ENCODE measurements around the gene MAPKAPK2. TPM values are rescaled to one million over a fixed set of nuclear protein-coding genes. Genes with fewer than 3 reads are reported as not detected.
A peak's percentile ranks its signal among the peaks of the same experiment; 100 is the strongest.

The MAPKAPK2 gene
- total RNA-seq, 1 experiment from 2014 or later: 96.2 TPM

DNA sequence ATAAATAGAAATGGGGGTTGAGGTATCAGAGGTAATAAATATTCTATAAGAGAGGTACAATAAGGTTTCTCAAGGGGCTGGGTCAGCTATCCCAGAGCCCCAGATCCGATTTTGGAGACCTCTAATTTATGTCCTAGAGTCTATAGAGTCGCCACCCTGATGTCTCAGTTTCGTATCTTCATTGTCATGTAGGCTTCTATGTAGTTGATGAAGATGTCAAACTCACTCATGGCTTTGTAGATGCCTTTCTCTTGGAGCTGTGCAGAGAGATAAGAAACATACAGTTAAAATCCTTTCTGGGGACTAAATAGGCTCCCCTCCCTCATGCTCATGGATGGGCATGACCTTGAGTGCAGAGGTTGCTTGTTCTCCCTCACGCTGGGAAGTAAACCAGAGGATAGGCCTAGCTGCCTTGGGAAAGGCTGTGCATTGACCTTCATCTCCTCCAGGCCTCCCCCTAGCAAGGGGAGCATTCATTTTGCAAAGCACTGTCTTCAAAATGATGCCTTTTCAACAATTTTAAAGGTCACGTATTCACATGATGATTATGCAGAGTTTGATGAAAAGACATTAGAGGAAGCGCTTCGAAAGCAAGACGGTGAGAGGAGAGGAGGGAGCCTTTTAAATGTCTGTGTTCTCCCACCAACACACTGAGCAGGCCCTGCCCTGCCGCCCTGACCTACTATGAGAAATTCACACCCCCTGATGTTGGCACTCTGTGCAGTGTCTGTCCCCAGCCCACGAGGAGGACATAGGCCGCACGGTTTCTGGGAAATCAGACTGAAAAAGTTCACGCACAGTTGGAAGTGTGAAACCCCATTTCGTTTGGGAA, 84.0 kb downstream of the MAPKAPK2 start:
- H3K27ac Mint-ChIP-seq (ENCODE audit: unreplicated experiment): no peak overlapping the region
- CTCF ChIA-PET: interaction anchor here (0.5 kb wide), 1 partner anchor 24 kb away, joined by 3 read pairs; no protein-coding TSS in a partner anchor
- TF ChIP-seq, protein P1, sequence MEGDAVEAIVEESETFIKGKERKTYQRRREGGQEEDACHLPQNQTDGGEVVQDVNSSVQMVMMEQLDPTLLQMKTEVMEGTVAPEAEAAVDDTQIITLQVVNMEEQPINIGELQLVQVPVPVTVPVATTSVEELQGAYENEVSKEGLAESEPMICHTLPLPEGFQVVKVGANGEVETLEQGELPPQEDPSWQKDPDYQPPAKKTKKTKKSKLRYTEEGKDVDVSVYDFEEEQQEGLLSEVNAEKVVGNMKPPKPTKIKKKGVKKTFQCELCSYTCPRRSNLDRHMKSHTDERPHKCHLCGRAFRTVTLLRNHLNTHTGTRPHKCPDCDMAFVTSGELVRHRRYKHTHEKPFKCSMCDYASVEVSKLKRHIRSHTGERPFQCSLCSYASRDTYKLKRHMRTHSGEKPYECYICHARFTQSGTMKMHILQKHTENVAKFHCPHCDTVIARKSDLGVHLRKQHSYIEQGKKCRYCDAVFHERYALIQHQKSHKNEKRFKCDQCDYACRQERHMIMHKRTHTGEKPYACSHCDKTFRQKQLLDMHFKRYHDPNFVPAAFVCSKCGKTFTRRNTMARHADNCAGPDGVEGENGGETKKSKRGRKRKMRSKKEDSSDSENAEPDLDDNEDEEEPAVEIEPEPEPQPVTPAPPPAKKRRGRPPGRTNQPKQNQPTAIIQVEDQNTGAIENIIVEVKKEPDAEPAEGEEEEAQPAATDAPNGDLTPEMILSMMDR (IDR thresholded peaks at IDR 0.05; ENCODE audit: unreplicated experiment): no peak
- intact Hi-C loops (cut with micrococcal nuclease; ENCODE audit: unreplicated experiment): no loop called here
- H3K9me3 Mint-ChIP-seq (ENCODE audit: low read depth, unreplicated experiment): no peaks in the 10 kb centered on the region
- BruUV-seq (replicated peaks): no TSS peak
- peaks cover 9% of the 10 kb centered on the region for H3K4me1 Mint-ChIP-seq (ENCODE audit: low read depth, unreplicated experiment)
- H3K36me3 Mint-ChIP-seq (ENCODE audit: insufficient read depth, unreplicated experiment): no peaks in the 10 kb centered on the region
- peaks cover 59% of the 10 kb centered on the region for H3K27me3 Mint-ChIP-seq (ENCODE audit: unreplicated experiment)
- DNase-seq: no peak
- no peak overlapping the region for H3K4me3 Mint-ChIP-seq (ENCODE audit: low read depth, unreplicated experiment)

DNA sequence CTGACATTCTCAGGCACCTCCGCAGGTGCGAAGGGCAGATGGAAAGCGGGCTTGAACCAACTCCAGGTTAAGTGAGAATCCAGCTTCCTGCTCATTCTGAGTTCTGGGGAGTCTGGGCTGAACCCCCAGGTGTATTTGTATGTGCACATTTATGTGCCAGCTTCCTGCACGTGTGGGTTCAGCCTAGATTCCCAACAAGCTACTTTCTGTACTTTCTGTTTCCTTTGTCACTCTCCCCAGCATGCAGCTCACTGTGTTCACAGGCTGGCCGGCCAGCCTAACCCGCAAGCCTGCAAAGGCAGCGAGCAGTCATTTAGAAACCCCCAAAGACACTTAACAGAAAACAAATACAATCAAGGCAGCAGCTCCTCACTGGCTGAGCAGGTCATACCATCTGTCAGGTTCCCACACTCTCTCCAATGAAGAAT, 84.6 kb downstream of the MAPKAPK2 start:
- intact Hi-C loops (cut with micrococcal nuclease; ENCODE audit: unreplicated experiment): no loop called here
- DNase-seq: no peak
- Mint-ChIP-seq H3K36me3 (ENCODE audit: insufficient read depth, unreplicated experiment) (no peaks in the 10 kb centered on the region), H3K4me3 (ENCODE audit: low read depth, unreplicated experiment) (no peak overlapping the region), H3K9me3 (ENCODE audit: low read depth, unreplicated experiment) (no peaks in the 10 kb centered on the region), H3K27ac (ENCODE audit: unreplicated experiment) (no peak overlapping the region), H3K27me3 (ENCODE audit: unreplicated experiment) (peaks cover 59% of the 10 kb centered on the region), H3K4me1 (ENCODE audit: low read depth, unreplicated experiment) (peaks cover 9% of the 10 kb centered on the region)
- BruUV-seq (replicated peaks): no TSS peak
- CTCF ChIA-PET: no interaction called here
- TF ChIP-seq, protein P1 (IDR thresholded peaks at IDR 0.05; ENCODE audit: unreplicated experiment): no peak

DNA sequence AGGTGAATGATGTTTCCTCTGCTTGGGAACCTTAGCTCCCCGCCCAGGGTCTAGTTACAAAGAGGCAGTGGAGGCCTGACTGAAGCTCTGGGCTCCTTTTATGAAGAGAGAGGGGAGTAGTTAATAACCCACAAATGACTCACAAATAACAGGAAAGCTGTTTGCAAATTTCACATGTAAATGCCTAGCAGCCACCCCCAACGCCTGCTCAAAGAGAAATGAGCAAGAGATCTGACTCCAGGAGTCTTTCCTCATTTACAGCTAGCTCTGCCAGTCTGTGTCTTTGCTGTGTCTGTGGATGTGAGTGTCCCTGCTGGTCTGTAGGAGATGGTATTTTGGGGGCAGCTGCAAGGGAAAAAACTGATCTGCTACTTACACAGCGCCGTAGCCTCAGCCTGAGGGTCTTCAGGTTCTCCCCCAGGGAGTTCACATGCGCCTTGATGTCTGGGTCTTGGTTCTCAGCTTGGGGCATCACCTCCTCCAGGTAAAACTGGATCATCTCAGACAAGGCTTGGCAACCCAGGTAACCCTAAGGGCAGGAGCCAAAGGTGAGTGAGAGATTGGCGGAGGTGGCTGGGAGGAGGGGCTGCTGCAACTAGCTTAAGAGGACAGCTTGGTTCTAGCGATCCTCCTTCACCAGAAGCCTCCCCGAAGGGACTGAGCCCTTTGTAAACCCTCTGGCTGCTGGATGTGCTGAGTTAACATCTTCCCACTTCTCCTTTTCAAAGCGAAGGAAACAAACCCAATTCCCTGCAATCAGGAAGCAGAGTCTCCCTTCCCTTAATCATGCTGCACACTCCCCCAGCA, 86.0 kb downstream of the MAPKAPK2 start, which contains the start of gene IL19:
TSS of gene IL19 (plus strand) at position 243 of the 807 bp plus-strand sequence. CDS start 65,890 bp downstream, outside the sequence.
- H3K9me3 Mint-ChIP-seq (ENCODE audit: low read depth, unreplicated experiment): no peaks in the 10 kb centered on the region
- peaks cover 69% of the 10 kb centered on the region for H3K27me3 Mint-ChIP-seq (ENCODE audit: unreplicated experiment)
- no peak within 1 kb of the TSS for H3K4me3 Mint-ChIP-seq (ENCODE audit: low read depth, unreplicated experiment)
- intact Hi-C loops (cut with micrococcal nuclease; ENCODE audit: unreplicated experiment): no loop called here
- TF ChIP-seq, protein P1 (IDR thresholded peaks at IDR 0.05; ENCODE audit: unreplicated experiment): no peak
- DNase-seq: peak; percentile 10
- peaks cover 9% of the 10 kb centered on the region for H3K4me1 Mint-ChIP-seq (ENCODE audit: low read depth, unreplicated experiment)
- H3K36me3 Mint-ChIP-seq (ENCODE audit: insufficient read depth, unreplicated experiment): no peaks in the 10 kb centered on the region
- no peak within 1 kb of the TSS for H3K27ac Mint-ChIP-seq (ENCODE audit: unreplicated experiment)
- no TSS peak for BruUV-seq (replicated peaks)
- CTCF ChIA-PET: interaction anchor here (0.8 to 1.2 kb wide), 2 partner anchors 142 kb away, joined by 3 read pairs; no protein-coding TSS in a partner anchor

GRCh38 chr1:206771338-206771692, 86.6 kb downstream of the MAPKAPK2 start:
- no peak for DNase-seq
- BruUV-seq (replicated peaks): no TSS peak
- Mint-ChIP-seq H3K4me3 (ENCODE audit: low read depth, unreplicated experiment) (no peak overlapping the region), H3K36me3 (ENCODE audit: insufficient read depth, unreplicated experiment) (no peaks in the 10 kb centered on the region), H3K27ac (ENCODE audit: unreplicated experiment) (no peak overlapping the region), H3K27me3 (ENCODE audit: unreplicated experiment) (peaks cover 70% of the 10 kb centered on the region), H3K9me3 (ENCODE audit: low read depth, unreplicated experiment) (no peaks in the 10 kb centered on the region), H3K4me1 (ENCODE audit: low read depth, unreplicated experiment) (peaks cover 3% of the 10 kb centered on the region)
- TF ChIP-seq, protein P1 (IDR thresholded peaks at IDR 0.05; ENCODE audit: unreplicated experiment): no peak
- intact Hi-C loops (cut with micrococcal nuclease; ENCODE audit: unreplicated experiment): no loop called here
- CTCF ChIA-PET: interaction anchor here (0.6 to 0.8 kb wide), 3 partner anchors 123 to 1297 kb away, joined by 3 read pairs; no protein-coding TSS in a partner anchor

All from Calu3 (cell line).